ENCODE results near the gene PRXL2B. TPM values are rescaled to one million over a fixed set of nuclear protein-coding genes. Genes with fewer than 3 reads are reported as not detected.

Gene PRXL2B
- total RNA-seq, 2 donors from 2014 or later: 20.3 to 25.8 TPM

GRCh38 chr1:2630498-2631135, 44.0 kb downstream of the PRXL2B start:
- no peak for DNase-seq (ENCODE audit: low spot score)
- H3K36me3 ChIP-seq: no peaks in the 10 kb centered on the region
- WGBS: 88% methylated on average over 34 of the region's 35 CpGs
- no peak overlapping the region for H3K4me3 ChIP-seq
- peaks cover 18% of the 10 kb centered on the region for H3K27me3 ChIP-seq (replicated peaks; ENCODE audit: insufficient read depth)
- TF ChIP-seq POLR2AphosphoS5 (IDR thresholded peaks at IDR 0.05) (no peak), POLR2A (IDR thresholded peaks at IDR 0.05) (no peak), CTCF (IDR thresholded peaks at IDR 0.05) (no peak)
- no peak overlapping the region for H3K27ac ChIP-seq
- H3K9me3 ChIP-seq: no peaks in the 10 kb centered on the region
- no peaks in the 10 kb centered on the region for H3K4me1 ChIP-seq (replicated peaks)
- intact Hi-C loops (cut with DNase I): no loop called here

DNA sequence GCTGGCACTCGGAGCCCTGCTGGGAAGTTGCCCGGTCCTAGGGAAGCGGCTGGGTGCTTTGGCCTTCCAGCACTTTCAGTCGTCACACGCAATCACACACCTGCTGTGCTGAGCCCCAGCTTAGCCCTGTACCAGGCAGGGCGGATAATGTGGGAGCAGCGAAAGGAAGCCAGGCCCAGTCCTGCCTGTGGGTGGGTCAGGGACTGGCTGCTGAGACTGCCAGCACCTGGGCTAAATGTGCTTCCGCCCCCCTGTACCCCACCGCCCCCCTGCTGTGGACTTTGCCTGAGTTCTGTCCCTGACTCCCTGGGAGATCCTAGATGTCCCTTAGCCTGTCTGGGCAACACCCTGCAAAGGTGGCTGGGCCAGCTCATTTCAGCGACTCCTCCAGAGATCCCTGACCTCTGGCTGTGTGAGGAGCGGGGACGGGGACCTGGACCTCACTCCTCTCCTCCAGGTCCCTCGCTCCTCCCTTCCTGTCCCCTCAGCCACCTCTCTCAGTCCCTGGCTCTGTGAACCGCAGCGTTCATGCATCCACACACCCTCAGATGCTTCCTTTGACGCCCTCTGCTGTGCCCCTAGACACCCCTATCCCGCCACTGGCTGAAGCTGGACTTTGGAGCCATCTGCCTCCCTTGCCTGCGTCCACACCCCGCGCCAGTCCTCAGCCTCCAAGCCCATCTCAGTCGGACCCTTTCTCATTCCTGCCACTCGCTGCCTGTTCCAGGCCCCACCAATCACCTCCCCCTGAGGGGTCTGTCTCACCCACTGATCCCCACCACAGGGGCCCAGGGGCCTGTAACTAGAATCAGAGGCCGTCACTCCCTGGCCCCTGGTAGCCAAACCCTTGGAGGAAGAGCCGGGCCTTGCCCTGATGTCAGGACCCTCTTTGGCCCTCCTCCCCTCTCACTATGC, 44.8 kb downstream of the PRXL2B start:
- Histone ChIP-seq H3K27ac (no peak overlapping the region), H3K27me3 (replicated peaks; ENCODE audit: insufficient read depth) (peaks cover 18% of the 10 kb centered on the region), H3K9me3 (no peaks in the 10 kb centered on the region), H3K4me1 (replicated peaks) (no peaks in the 10 kb centered on the region), H3K36me3 (no peaks in the 10 kb centered on the region), H3K4me3 (no peak overlapping the region)
- 87% methylated on average over 24 of the region's 24 CpGs for WGBS
- intact Hi-C loops (cut with DNase I): no loop called here
- no peak for DNase-seq (ENCODE audit: low spot score)
- TF ChIP-seq CTCF (IDR thresholded peaks at IDR 0.05) (no peak), POLR2A (IDR thresholded peaks at IDR 0.05) (no peak), POLR2AphosphoS5 (IDR thresholded peaks at IDR 0.05) (no peak)

DNA sequence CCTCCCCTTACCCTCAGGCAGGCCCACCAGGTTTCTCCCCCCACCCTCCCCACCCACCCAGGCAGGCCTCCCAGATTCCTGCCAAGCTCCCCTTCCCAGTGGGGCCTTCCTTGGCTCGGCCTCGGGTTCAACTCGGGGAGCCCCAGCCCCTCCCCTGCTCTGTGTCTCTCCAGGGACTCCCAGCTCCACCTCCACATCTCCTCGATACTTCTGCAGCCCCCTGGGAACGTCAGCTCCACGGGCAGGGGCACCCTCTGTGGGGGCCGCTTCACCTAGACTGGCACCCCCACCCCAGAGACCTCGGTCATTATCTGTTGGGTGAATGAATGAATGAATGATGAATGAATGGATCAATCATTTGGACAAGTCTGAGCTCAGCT, 45.5 kb downstream of the PRXL2B start:
- TF ChIP-seq POLR2A (IDR thresholded peaks at IDR 0.05): no peak
- TF ChIP-seq CTCF (IDR thresholded peaks at IDR 0.05): no peak
- no peak for TF ChIP-seq POLR2AphosphoS5 (IDR thresholded peaks at IDR 0.05)
- no peaks in the 10 kb centered on the region for H3K4me1 ChIP-seq (replicated peaks)
- no peaks in the 10 kb centered on the region for H3K9me3 ChIP-seq
- peaks cover 18% of the 10 kb centered on the region for H3K27me3 ChIP-seq (replicated peaks; ENCODE audit: insufficient read depth)
- no peaks in the 10 kb centered on the region for H3K36me3 ChIP-seq
- H3K27ac ChIP-seq: no peak overlapping the region
- no peak overlapping the region for H3K4me3 ChIP-seq
- no peak for DNase-seq (ENCODE audit: low spot score)
- intact Hi-C loops (cut with DNase I): no loop called here
- 47% methylated on average over 8 of the region's 8 CpGs for WGBS

DNA sequence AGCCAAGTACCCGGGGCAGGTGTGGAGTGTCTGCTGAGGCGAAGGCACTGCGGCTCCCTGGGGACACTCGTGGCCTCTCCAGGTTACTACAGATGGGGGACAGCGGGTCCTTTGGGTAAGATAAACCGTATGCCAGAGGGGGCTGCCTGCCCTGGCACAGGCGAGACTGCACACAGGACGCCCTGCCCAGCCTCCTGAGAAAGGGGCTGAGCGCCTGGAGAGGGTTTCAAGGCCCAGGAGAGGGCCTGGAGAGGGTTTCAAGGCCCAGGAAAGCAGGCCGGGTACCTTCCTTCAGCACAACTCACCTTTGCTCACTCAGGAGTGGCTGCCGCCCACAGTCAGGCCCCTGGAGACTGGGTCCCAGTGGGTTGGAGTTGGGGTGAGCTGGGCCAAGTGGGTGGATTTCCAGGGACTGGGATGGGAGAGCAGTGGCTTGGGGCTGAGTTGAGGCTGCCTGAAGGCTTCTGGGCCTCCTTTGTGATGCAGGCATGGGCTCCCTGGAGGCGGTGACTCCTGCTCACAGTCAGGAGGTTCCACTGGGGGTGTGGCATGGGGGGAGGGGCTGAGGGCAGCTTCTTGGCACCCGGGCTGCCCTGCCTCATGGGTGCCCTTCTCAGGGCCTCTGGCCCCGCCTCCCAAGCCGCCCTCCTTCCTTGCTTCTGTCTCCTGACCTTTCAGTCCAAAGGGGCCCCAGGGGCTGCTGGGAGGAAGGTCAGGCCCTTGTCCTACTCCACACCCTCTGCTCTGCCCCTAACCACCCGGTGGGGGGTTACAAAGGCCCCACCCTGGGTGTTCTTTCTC, 46.2 kb downstream of the PRXL2B start, which contains the start of gene MMEL1:
TSS of gene MMEL1 (minus strand) at position 456 of the 801 bp plus-strand sequence. CDS start 3,532 bp downstream, outside the sequence.
- Histone ChIP-seq H3K27me3 (replicated peaks; ENCODE audit: insufficient read depth) (peaks cover 18% of the 10 kb centered on the region), H3K4me3 (no peak within 1 kb of the TSS), H3K4me1 (replicated peaks) (no peaks in the 10 kb centered on the region), H3K27ac (no peak within 1 kb of the TSS), H3K36me3 (no peaks in the 10 kb centered on the region), H3K9me3 (no peaks in the 10 kb centered on the region)
- no peak for DNase-seq (ENCODE audit: low spot score)
- TF ChIP-seq POLR2A (IDR thresholded peaks at IDR 0.05) (no peak), POLR2AphosphoS5 (IDR thresholded peaks at IDR 0.05) (no peak), CTCF (IDR thresholded peaks at IDR 0.05) (no peak)
- 69% methylated on average over 16 of the region's 16 CpGs for WGBS
- intact Hi-C loops (cut with DNase I): no loop called here
